ENCODE results near the gene CDH12.

Gene CDH12

GRCh38 chr5:22473886-22474285 is 379.3 kb downstream of the CDH12 start:
- Histone ChIP-seq H3K27me3 (no peaks in the 10 kb centered on the region), H3K4me3 (no peak overlapping the region), H3K4me2 (no peak overlapping the region), H3K27ac (no peak overlapping the region), H3K36me3 (no peaks in the 10 kb centered on the region), H3K9ac (no peak overlapping the region), H4K20me1 (no peaks in the 10 kb centered on the region), H3K9me3 (replicated peaks in 1 of 11) (no peaks in the 10 kb centered on the region), H3K4me1 (no peaks in the 10 kb centered on the region)
- TF ChIP-seq Cebpa-rat (IDR thresholded peaks at IDR 0.05), result no peak

DNA sequence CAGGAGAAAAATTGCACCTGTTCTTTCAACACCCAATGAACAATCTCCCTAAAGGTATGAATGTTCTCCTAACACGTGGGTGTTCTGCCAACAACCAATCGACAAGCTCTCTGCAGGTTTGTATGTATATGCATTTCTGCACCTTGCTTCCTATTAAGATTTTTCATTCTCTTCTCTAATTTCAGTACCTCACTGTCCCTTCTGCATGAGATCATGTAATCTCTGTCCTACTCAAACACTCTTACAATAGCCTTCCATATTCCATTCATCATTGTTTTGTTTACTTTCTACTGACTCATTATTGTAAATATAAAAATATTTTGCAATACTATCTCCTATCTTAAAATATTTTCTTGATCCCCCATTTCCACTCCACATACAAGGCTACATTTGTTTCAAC is 382.0 kb downstream of the CDH12 start:
- no peaks in the 10 kb centered on the region for H3K36me3 ChIP-seq
- no peak for TF ChIP-seq Cebpa-rat (IDR thresholded peaks at IDR 0.05)
- no peak overlapping the region for H3K4me3 ChIP-seq
- H4K20me1 ChIP-seq, result no peaks in the 10 kb centered on the region
- no peaks in the 10 kb centered on the region for H3K9me3 ChIP-seq (replicated peaks in 1 of 11)
- no peak overlapping the region for H3K27ac ChIP-seq
- H3K9ac ChIP-seq, result no peak overlapping the region
- no peak overlapping the region for H3K4me2 ChIP-seq
- no peaks in the 10 kb centered on the region for H3K4me1 ChIP-seq
- H3K27me3 ChIP-seq, result no peaks in the 10 kb centered on the region

GRCh38 chr5:22470408-22470807 is 382.7 kb downstream of the CDH12 start:
- Histone ChIP-seq H3K4me2 (no peak overlapping the region), H3K9ac (no peak overlapping the region), H4K20me1 (no peaks in the 10 kb centered on the region), H3K27ac (no peak overlapping the region), H3K36me3 (no peaks in the 10 kb centered on the region), H3K27me3 (no peaks in the 10 kb centered on the region), H3K4me1 (no peaks in the 10 kb centered on the region), H3K4me3 (no peak overlapping the region), H3K9me3 (replicated peaks in 1 of 11) (no peaks in the 10 kb centered on the region)
- no peak for TF ChIP-seq Cebpa-rat (IDR thresholded peaks at IDR 0.05)

DNA sequence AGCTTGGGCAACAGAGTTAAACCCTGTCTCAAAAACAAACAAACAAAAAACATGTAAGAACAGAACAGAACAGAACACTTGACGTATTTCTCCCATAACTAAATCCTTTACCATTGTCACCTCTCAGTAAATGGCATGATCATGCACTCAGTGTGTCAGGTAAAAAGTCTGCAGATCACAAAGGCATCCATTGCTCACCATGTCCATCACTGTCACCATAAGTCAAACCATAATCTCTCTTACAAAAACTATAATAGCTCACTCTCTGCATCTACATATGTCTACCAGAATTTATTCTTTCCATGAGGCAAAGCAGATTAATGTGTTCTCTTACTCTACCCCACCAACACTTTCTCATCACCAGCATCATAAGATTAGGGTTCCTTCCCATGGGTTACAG is 387.5 kb downstream of the CDH12 start:
- no peaks in the 10 kb centered on the region for H3K36me3 ChIP-seq
- no peak for TF ChIP-seq Cebpa-rat (IDR thresholded peaks at IDR 0.05)
- H3K4me2 ChIP-seq, result no peak overlapping the region

GRCh38 chr5:22465177-22465576 is 388.0 kb downstream of the CDH12 start:
- Histone ChIP-seq H3K9ac (no peak overlapping the region), H3K9me3 (replicated peaks in 1 of 11) (no peaks in the 10 kb centered on the region), H3K4me3 (no peak overlapping the region), H3K27ac (no peak overlapping the region), H3K4me2 (no peak overlapping the region), H3K4me1 (no peaks in the 10 kb centered on the region), H3K36me3 (no peaks in the 10 kb centered on the region), H4K20me1 (no peaks in the 10 kb centered on the region), H3K27me3 (no peaks in the 10 kb centered on the region)
- no peak for TF ChIP-seq Cebpa-rat (IDR thresholded peaks at IDR 0.05)

More for the DNA sequence above, 387.5 kb downstream of the CDH12 start:
- no peaks in the 10 kb centered on the region for H3K9me3 ChIP-seq (replicated peaks in 1 of 11)
- H3K4me1 ChIP-seq, result no peaks in the 10 kb centered on the region
- H3K4me3 ChIP-seq, result no peak overlapping the region
- no peaks in the 10 kb centered on the region for H3K27me3 ChIP-seq
- H3K9ac ChIP-seq, result no peak overlapping the region
- H3K27ac ChIP-seq, result no peak overlapping the region
- H4K20me1 ChIP-seq, result no peaks in the 10 kb centered on the region

DNA sequence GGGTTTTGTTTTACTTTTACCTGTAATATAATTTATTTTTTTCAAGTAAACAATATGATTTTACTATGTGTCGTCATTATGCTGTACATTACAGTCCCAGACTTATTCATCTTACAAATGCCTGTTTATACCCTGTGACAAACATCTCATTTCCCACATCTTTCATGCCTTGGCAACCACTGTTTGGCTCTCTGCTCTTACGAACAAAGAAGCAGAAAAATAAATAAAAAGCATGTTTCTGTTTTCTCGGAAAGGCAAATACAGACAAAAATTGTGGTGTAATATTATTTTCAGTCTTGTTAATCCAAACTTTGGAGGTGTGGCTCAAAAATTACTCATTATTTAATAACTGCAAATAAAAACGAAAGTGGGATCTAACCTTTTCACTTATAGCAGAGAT is 393.0 kb downstream of the CDH12 start:
- no peak overlapping the region for H3K4me2 ChIP-seq
- H3K9ac ChIP-seq, result no peak overlapping the region
- H4K20me1 ChIP-seq, result no peaks in the 10 kb centered on the region; a peak in 1 of 22 replicates

DNA sequence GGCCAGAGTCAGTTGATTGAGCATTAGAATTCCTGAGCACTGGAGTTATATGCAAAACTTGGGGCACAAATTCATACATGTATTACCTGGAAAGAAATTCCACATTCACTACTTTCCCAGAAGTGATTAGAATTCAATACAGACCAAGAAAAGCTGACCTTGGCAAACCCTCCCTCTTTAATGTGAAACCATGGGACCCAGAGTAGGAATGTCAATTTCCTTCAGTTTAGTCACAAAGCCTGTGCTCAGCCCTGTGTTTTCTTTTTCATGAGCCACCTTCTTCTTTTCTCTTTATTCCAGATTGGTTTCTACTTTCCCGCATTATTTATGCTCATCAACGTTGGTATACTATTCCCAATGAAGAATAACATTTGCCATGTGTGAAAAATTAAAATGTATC is 420.2 kb downstream of the CDH12 start:
- H3K27ac ChIP-seq, result no peak overlapping the region
- H3K27me3 ChIP-seq, result no peaks in the 10 kb centered on the region
- no peak for TF ChIP-seq Cebpa-rat (IDR thresholded peaks at IDR 0.05)
- no peak overlapping the region for H3K4me2 ChIP-seq
- no peaks in the 10 kb centered on the region for H3K9me3 ChIP-seq (replicated peaks in 1 of 11)
- no peak overlapping the region for H3K9ac ChIP-seq
- no peaks in the 10 kb centered on the region for H3K36me3 ChIP-seq
- H4K20me1 ChIP-seq, result no peaks in the 10 kb centered on the region
- H3K4me1 ChIP-seq, result no peaks in the 10 kb centered on the region
- H3K4me3 ChIP-seq, result no peak overlapping the region

More for the DNA sequence above, 393.0 kb downstream of the CDH12 start:
- TF ChIP-seq Cebpa-rat (IDR thresholded peaks at IDR 0.05), result no peak
- Histone ChIP-seq H3K36me3 (no peaks in the 10 kb centered on the region), H3K4me3 (no peak overlapping the region), H3K27me3 (no peaks in the 10 kb centered on the region), H3K4me1 (no peaks in the 10 kb centered on the region), H3K27ac (no peak overlapping the region), H3K9me3 (replicated peaks in 1 of 11) (no peaks in the 10 kb centered on the region)

DNA sequence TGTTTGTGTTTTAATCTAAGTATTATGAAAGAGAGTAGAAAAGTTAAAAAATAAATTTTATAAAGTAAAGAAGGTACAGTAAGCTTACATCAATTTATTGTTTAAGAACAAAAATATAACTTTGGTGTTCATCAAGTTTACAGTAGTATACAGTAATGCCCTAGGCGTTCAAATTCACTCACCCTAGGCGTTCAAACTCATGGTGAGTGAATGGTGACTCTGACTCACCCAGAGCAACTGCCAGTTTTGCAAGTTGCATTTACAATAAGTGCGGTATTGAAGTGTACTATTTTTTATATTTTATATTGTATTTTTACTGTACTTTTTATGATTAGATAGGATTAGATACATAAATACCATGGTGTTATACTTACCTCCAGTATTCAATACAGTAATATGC is 421.3 kb downstream of the CDH12 start:
- H3K4me2 ChIP-seq, result no peak overlapping the region
- no peaks in the 10 kb centered on the region for H3K9me3 ChIP-seq (replicated peaks in 1 of 11)
- no peak overlapping the region for H3K27ac ChIP-seq
- no peaks in the 10 kb centered on the region for H3K27me3 ChIP-seq
- no peaks in the 10 kb centered on the region for H4K20me1 ChIP-seq
- no peak overlapping the region for H3K4me3 ChIP-seq
- no peaks in the 10 kb centered on the region for H3K36me3 ChIP-seq
- TF ChIP-seq Cebpa-rat (IDR thresholded peaks at IDR 0.05), result no peak
- no peaks in the 10 kb centered on the region for H3K4me1 ChIP-seq
- no peak overlapping the region for H3K9ac ChIP-seq

DNA sequence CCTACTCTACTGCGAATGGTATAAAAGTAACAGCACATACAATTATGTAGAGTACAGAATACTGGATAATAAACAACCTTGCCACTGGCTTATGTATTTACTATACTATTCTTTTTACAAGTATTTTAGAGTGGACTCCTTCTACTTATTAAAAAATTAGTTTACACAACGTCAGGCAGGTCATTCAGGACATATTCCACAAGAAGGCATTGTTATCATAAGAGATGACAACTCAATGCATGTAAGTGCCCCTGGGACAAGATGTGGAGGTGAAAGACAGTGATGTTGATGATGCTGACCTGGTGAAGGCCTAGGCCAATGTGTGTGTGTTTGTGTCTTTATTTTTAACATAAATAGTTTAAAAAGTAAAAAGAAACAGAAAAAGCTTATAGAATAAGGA is 421.7 kb downstream of the CDH12 start:
- H3K4me3 ChIP-seq, result no peak overlapping the region
- H3K36me3 ChIP-seq, result no peaks in the 10 kb centered on the region
- H3K27me3 ChIP-seq, result no peaks in the 10 kb centered on the region
- no peak for TF ChIP-seq Cebpa-rat (IDR thresholded peaks at IDR 0.05)
- no peaks in the 10 kb centered on the region for H3K4me1 ChIP-seq
- no peaks in the 10 kb centered on the region for H3K9me3 ChIP-seq (replicated peaks in 1 of 11)
- H3K4me2 ChIP-seq, result no peak overlapping the region
- H4K20me1 ChIP-seq, result no peaks in the 10 kb centered on the region
- H3K27ac ChIP-seq, result no peak overlapping the region
- H3K9ac ChIP-seq, result no peak overlapping the region

DNA sequence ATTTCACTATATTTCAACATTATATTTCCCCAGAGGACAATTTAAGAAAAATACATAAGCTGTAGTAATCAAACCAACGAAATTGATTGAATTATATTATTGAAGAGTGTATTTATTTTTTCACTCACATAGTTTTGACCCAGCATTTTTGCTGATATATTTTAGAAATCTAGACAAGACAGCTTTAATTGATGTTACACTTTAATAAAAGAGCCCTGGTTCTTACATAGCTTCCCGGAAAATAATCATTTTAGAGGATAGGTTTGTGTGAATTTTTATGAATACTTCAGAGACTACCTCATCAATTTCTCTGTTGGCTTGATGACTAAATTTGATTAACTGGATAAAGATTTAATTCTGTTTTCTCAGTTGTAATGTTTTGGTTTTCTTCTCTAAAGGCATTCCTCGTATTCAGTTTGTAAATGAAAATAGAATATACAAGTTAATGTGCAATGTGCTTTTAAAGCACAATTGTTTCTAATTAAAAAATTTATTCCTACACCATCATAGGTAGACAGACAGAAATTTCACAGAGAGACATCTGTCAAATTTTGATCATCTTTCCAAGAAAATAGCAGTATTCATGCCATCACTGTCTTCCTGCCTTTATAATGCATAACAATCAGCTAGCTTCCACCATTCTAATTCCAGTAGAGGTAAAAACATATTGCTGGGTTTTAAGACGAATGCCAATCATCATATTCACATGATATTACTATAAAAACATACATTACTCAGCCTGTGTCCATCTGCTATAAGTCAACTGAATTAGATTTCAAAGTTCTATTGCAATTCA is 441.4 kb downstream of the CDH12 start:
- Histone ChIP-seq H3K27me3 (no peaks in the 10 kb centered on the region), H3K36me3 (no peaks in the 10 kb centered on the region), H3K9me3 (replicated peaks in 1 of 11) (no peaks in the 10 kb centered on the region)

More for the DNA sequence above, 441.4 kb downstream of the CDH12 start:
- H4K20me1 ChIP-seq, result no peaks in the 10 kb centered on the region
- H3K4me3 ChIP-seq, result no peak overlapping the region
- H3K27ac ChIP-seq, result no peak overlapping the region
- H3K4me2 ChIP-seq, result no peak overlapping the region
- no peak overlapping the region for H3K9ac ChIP-seq
- H3K4me1 ChIP-seq, result no peaks in the 10 kb centered on the region
- no peak for TF ChIP-seq Cebpa-rat (IDR thresholded peaks at IDR 0.05)
